SK-N-SH (cell line): Measurements from ENCODE around the gene CPM. TPM values are rescaled to one million over a fixed set of nuclear protein-coding genes. Genes with fewer than 3 reads are reported as not detected.

Source experiments
- CTCF ChIA-PET: fragments of 300-600, 350-600 bp; formaldehyde crosslinking; extraction: SDS; loops from one replicate; lab custom pipeline; 2021; lab: Yijun Ruan, JAX
- POLR2A ChIA-PET: fragments of 350-600 bp; sonication (Branson Sonifier 250); formaldehyde crosslinking; extraction: SDS; loops from one replicate; lab custom pipeline; 2020; ENCODE audit warnings: antibody characterized with exemption, inconsistent platforms; lab: Yijun Ruan, JAX
- DNase-seq: peaks from one replicate; pipeline ENCODE4 v3.0.0; 2012
- H2AFZ ChIP-seq: fragments of 200-600 bp; sonication (generic); 2 replicates; pipeline ENCODE4 v1.8.1; 2016; ENCODE audit warnings: antibody characterized with exemption, mild to moderate bottlenecking, low read depth
- H3F3A ChIP-seq: fragments of 200-600 bp; sonication (generic); replicated peaks from 2 replicates; pipeline ENCODE3; 2016; ENCODE audit warnings: antibody characterized with exemption, mild to moderate bottlenecking; ENCODE audit not compliant: insufficient read depth
- H3K27ac ChIP-seq, 2 experiments: fragments of 200-500 bp in 1 of 2; fragments of 200-600 bp in 1 of 2; sonication (Bioruptor generic) in 1 of 2; sonication (generic), shearing (Covaris generic) in 1 of 2; 2 replicates each; pipeline versions ENCODE4 v1.5.1 to v1.6.1; 2014 to 2016; ENCODE audit warnings: low read depth in 2 of 2, inconsistent platforms in 1 of 2, low read length in 1 of 2, mild to moderate bottlenecking in 1 of 2, mixed read lengths in 1 of 2
- H3K27me3 ChIP-seq: fragments of 200-600 bp; sonication (generic), shearing (Covaris generic); 2 replicates; pipeline ENCODE4 v1.6.1; 2016; ENCODE audit warnings: mixed run types; ENCODE audit not compliant: insufficient read depth
- H3K36me3 ChIP-seq, 2 experiments: fragments of 200-500 bp in 1 of 2; fragments of 200-600 bp in 1 of 2; sonication (Bioruptor generic) in 1 of 2; sonication (generic) in 1 of 2; replicated peaks in 1 of 2; 2 replicates each; pipeline versions ENCODE3 to v1.5.1; 2014 to 2016; ENCODE audit warnings: low read length in 1 of 2, mild to moderate bottlenecking in 1 of 2; ENCODE audit not compliant: insufficient read depth in 2 of 2, control insufficient read depth in 1 of 2
- H3K4me1 ChIP-seq, 2 experiments: fragments of 200-500 bp in 1 of 2; fragments of 200-600 bp in 1 of 2; sonication (Bioruptor generic) in 1 of 2; sonication (generic), shearing (Covaris generic) in 1 of 2; 2 replicates each; pipeline versions ENCODE4 v1.5.1 to v1.6.1; 2014 to 2016; ENCODE audit warnings: low read depth in 1 of 2, low read length in 1 of 2, mixed run types in 1 of 2; ENCODE audit not compliant: insufficient read depth in 2 of 2, control insufficient read depth in 1 of 2
- H3K4me2 ChIP-seq: fragments of 200-600 bp; sonication (generic), shearing (Covaris generic); 2 replicates; pipeline ENCODE4 v1.6.1; 2017; ENCODE audit warnings: mixed run types
- H3K4me3 ChIP-seq, 2 experiments: fragments of 200-500 bp in 1 of 2; fragments of 200-600 bp in 1 of 2; sonication (Bioruptor generic) in 1 of 2; sonication (generic), shearing (Covaris generic) in 1 of 2; 2 replicates each; pipeline versions ENCODE4 v1.5.1 to v1.8.1; 2014 to 2016; ENCODE audit warnings: low read depth in 2 of 2, inconsistent platforms in 1 of 2, low read length in 1 of 2, mild to moderate bottlenecking in 1 of 2, mixed read lengths in 1 of 2, moderate library complexity in 1 of 2
- H3K79me2 ChIP-seq: fragments of 200-600 bp; sonication (generic); 2 replicates; pipeline ENCODE4 v1.8.1; 2017; ENCODE audit warnings: mild to moderate bottlenecking; ENCODE audit not compliant: insufficient read depth
- H3K9ac ChIP-seq: fragments of 200-600 bp; sonication (generic); 2 replicates; pipeline ENCODE4 v1.6.1; 2017; ENCODE audit warnings: mixed run types
- H3K9me2 ChIP-seq: fragments of 200-600 bp; sonication (generic); 2 replicates; pipeline ENCODE4 v1.6.1; 2017; ENCODE audit warnings: mixed run types
- H3K9me3 ChIP-seq: fragments of 200-600 bp; sonication (generic); 2 replicates; pipeline ENCODE4 v1.6.1; 2017; ENCODE audit warnings: mixed run types, mild to moderate bottlenecking, moderate library complexity
- H4K20me1 ChIP-seq: fragments of 200-600 bp; sonication (generic); 2 replicates; pipeline ENCODE4 v1.6.1; 2017; ENCODE audit warnings: mild to moderate bottlenecking, mixed run types; ENCODE audit not compliant: insufficient read depth
- CHD2 ChIP-seq: fragments of 150-350 bp; IDR thresholded peaks from 2 replicates; pipeline ENCODE4 v1.6.1; 2018; ENCODE audit warnings: low read length; ENCODE audit not compliant: partially characterized antibody
- ELF1 ChIP-seq: IDR thresholded peaks from 2 replicates; pipeline ENCODE4 v1.4.0; 2012
- FOXJ3 ChIP-seq: sonication (generic); formaldehyde crosslinking; IDR thresholded peaks from 2 replicates; pipeline ENCODE4 v1.5.1; 2020; ENCODE audit warnings: mild to moderate bottlenecking, missing genetic modification reagents
- JUND ChIP-seq: IDR thresholded peaks from 2 replicates; pipeline ENCODE4 v1.4.0; 2012
- MAX ChIP-seq: IDR thresholded peaks from 2 replicates; pipeline ENCODE4 v1.4.0; 2012; ENCODE audit warnings: low read depth
- MEF2A ChIP-seq: IDR thresholded peaks from 2 replicates; pipeline ENCODE4 v1.4.0; 2012; ENCODE audit warnings: low read depth, borderline replicate concordance
- NRF1 ChIP-seq: IDR thresholded peaks from 2 replicates; pipeline ENCODE4 v1.6.1; 2012; ENCODE audit warnings: low read depth, mild to moderate bottlenecking, low read length
- PBX3 ChIP-seq: IDR thresholded peaks from 2 replicates; pipeline ENCODE4; 2012
- POLR2AphosphoS5 ChIP-seq: IDR thresholded peaks from 2 replicates; pipeline ENCODE4 v1.6.1; 2012; ENCODE audit warnings: low read depth, low read length
- RAD21 ChIP-seq: IDR thresholded peaks from 2 replicates; pipeline ENCODE4 v1.6.1; 2012; ENCODE audit warnings: mild to moderate bottlenecking, low read length
- RCOR1 ChIP-seq: fragments of 150-350 bp; IDR thresholded peaks from 2 replicates; pipeline ENCODE4 v1.6.1; 2017; ENCODE audit warnings: antibody characterized with exemption, low read length
- RFX5 ChIP-seq: IDR thresholded peaks from 2 replicates; pipeline ENCODE4 v1.6.1; 2012; ENCODE audit warnings: mild to moderate bottlenecking, improper control_type of control experiment, low read length
- SIN3A ChIP-seq: IDR thresholded peaks from 2 replicates; pipeline ENCODE4 v1.6.1; 2012; ENCODE audit warnings: low read depth, mild to moderate bottlenecking, low read length, moderate library complexity, borderline replicate concordance
- SMC3 ChIP-seq: IDR thresholded peaks from 2 replicates; pipeline ENCODE4 v1.6.1; 2012; ENCODE audit warnings: low read depth, low read length, improper control_type of control experiment
- TAF1 ChIP-seq: IDR thresholded peaks from 2 replicates; pipeline ENCODE4 v1.6.1; 2012; ENCODE audit warnings: low read depth, mild to moderate bottlenecking, low read length, moderate library complexity, borderline replicate concordance
- USF2 ChIP-seq: fragments of 150-350 bp; IDR thresholded peaks from 2 replicates; pipeline ENCODE4 v1.6.1; 2017; ENCODE audit warnings: antibody characterized with exemption, low read length, low read depth, borderline replicate concordance
- WGBS: methylation state at CpG from one replicate; pipeline ENCODE4 v1.1.6; 2017; ENCODE audit warnings: low lambda C conversion rate; 5-methylcytosine and 5-hydroxymethylcytosine counted together
- polyA plus RNA-seq, 3 experiments: library from polyadenylated mRNA; depleted of rRNA; stranded (reverse); fragments of >200 nt; gene quantifications; 2 replicates each; pipeline ENCODE4 v1.2.3, GENCODE V29; 2012
- TF ChIP-seq, protein P1 (sequence below): fragments of 150-350 bp; IDR thresholded peaks from 2 replicates; pipeline ENCODE4 v1.6.1; 2016; ENCODE audit warnings: mild to moderate bottlenecking, low read depth, low read length

Gene CPM
- polyA plus RNA-seq, 1 of the 3 experiments (the other 2 are of a cell fraction), result 10.8 TPM

DNA sequence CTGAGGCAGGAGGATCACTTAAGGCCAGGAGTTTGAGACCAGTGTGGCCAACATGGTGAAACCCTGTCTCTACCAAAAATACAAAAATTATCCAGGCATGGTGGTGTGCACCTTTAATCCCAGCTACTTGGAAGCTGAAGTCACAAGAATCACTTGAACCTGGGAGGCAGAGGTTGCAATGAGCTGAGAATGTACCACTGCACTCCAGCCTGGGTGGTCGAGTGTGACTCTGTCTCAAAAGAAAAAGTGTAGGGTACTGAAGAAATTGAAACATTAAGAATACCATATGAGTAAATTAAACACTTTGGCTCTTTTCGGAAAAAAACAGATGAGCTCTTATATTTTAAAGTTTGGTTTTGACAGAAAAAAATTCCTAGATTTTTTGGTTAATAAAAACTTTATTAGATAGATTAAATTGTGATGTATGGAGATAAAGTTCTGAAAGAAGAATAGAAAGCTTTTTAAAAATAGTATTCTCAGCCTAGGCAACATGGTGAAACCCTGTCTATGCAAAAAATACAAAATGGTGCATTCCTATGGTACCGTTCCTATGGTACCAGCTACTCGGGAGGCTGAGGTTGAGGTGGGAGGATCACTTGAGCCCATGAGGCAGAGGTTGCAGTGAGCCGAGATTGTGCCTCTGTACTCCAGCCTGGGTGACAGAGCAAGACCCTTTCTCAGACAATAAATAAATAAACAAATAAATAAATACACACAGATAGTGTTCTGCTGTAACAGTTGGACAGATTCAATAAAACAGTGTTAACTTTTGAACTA, 104.9 kb downstream of the CPM start:
- H4K20me1 ChIP-seq, result peaks cover 96% of the 10 kb centered on the region
- peaks cover 78% of the 10 kb centered on the region for H3K79me2 ChIP-seq
- peaks cover 65 to 94% of the 10 kb centered on the region in 2 experiments for H3K36me3 ChIP-seq

More for the DNA sequence above, 104.9 kb downstream of the CPM start:
- Histone ChIP-seq H3K9me3 (no peaks in the 10 kb centered on the region), H2AFZ (no peak overlapping the region), H3K4me1 (no peaks in the 10 kb centered on the region), H3K9ac (no peak overlapping the region), H3K4me3 (no peak overlapping the region), H3K27me3 (no peaks in the 10 kb centered on the region), H3K9me2 (no peaks in the 10 kb centered on the region), H3K4me2 (no peak overlapping the region), H3F3A (peaks cover 81% of the 10 kb centered on the region)
- ChIA-PET CTCF (interaction anchor here (1.0 kb wide), 2 partner anchors 11 to 17 kb away, joined by 3 to 4 read pairs; no protein-coding TSS in a partner anchor), POLR2A (no interaction called here)
- no peak for DNase-seq
- TF ChIP-seq USF2, result no peak
- TF ChIP-seq SMC3, result no peak
- TF ChIP-seq PBX3, result no peak
- TF ChIP-seq NRF1, result no peak
- no peak for TF ChIP-seq RFX5
- no peak for TF ChIP-seq ELF1
- TF ChIP-seq RCOR1, result no peak
- TF ChIP-seq MEF2A, result no peak
- TF ChIP-seq RAD21, result no peak
- no peak for TF ChIP-seq TAF1
- no peak for TF ChIP-seq SIN3A
- no peak for TF ChIP-seq JUND
- no peak for TF ChIP-seq MAX
- TF ChIP-seq POLR2AphosphoS5, result no peak
- no peak for TF ChIP-seq FOXJ3
- TF ChIP-seq, protein P1, sequence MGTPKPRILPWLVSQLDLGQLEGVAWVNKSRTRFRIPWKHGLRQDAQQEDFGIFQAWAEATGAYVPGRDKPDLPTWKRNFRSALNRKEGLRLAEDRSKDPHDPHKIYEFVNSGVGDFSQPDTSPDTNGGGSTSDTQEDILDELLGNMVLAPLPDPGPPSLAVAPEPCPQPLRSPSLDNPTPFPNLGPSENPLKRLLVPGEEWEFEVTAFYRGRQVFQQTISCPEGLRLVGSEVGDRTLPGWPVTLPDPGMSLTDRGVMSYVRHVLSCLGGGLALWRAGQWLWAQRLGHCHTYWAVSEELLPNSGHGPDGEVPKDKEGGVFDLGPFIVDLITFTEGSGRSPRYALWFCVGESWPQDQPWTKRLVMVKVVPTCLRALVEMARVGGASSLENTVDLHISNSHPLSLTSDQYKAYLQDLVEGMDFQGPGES, result no peak
- TF ChIP-seq CHD2, result no peak
- TF ChIP-seq, all 33 proteins: peak for 0
- H3K27ac ChIP-seq, result peak overlapping the region in 1 of 2 experiments; percentile 65; a peak in 2 of 4 replicates
- 89% methylated on average over 5 of the region's 5 CpGs for WGBS
